GM18498 (cell line): Measurements from ENCODE around the gene VCY.
"Not testable (repeated sequence)": the region's sequence is repeated elsewhere in the genome, so short reads cannot be mapped to it uniquely, and the experiment has no call there.

Experiments used
- ATAC-seq: cut with Tn5 transposase; IDR thresholded peaks from one replicate; pipeline ENCODE4 v1.9.1; 2021; ENCODE audit warnings: mild to moderate bottlenecking, moderate library complexity; ENCODE audit not compliant: unreplicated experiment

VCY gene

GRCh38 chrY:13986373-13986772, at the start of gene VCY:
Gene VCY, minus strand, starts transcription at chrY:13986473. Its CDS starts 33 bp downstream, at chrY:13986440.
- ATAC-seq: not testable (repeated sequence)

- not testable (repeated sequence) for ATAC-seq
Measured at GRCh38 chrY:14030395-14030794, 44.1 kb upstream of the VCY start.

- ATAC-seq: not testable (repeated sequence)
Measured at GRCh38 chrY:14011916-14012315, 25.6 kb upstream of the VCY start.

GRCh38 chrY:13942406-13942805, 43.9 kb downstream of the VCY start:
- not testable (repeated sequence) for ATAC-seq
